Activated CD4-positive, alpha-beta T cell treated with anti-CD3 and anti-CD28 coated beads, Interleukin-2, amount 10 ng/mL, durations not matched to agents 24 days and 14 days (primary cell): ENCODE measurements around the gene ANK3. TPM values are rescaled to one million over a fixed set of nuclear protein-coding genes. Genes with fewer than 3 reads are reported as not detected.

ENCODE experiments used
- DNase-seq: peaks from one replicate; pipeline ENCODE4 v3.0.0; 2022
- H3K27ac Mint-ChIP-seq: one replicate; pipeline ENCODE4 v1.8.0; 2022; ENCODE audit warnings: mild to moderate bottlenecking, mixed read lengths
- H3K27me3 Mint-ChIP-seq: one replicate; pipeline ENCODE4 v1.8.0; 2022; ENCODE audit warnings: mixed read lengths
- H3K36me3 Mint-ChIP-seq: one replicate; pipeline ENCODE4 v1.8.0; 2022; ENCODE audit warnings: low read depth, mild to moderate bottlenecking, mixed read lengths
- H3K4me1 Mint-ChIP-seq: one replicate; pipeline ENCODE4 v1.8.0; 2021; ENCODE audit warnings: mixed read lengths
- H3K4me3 Mint-ChIP-seq: one replicate; pipeline ENCODE4 v1.8.0; 2022; ENCODE audit warnings: mild to moderate bottlenecking, moderate library complexity, mixed read lengths
- H3K9me3 Mint-ChIP-seq: one replicate; pipeline ENCODE4 v1.8.0; 2021; ENCODE audit warnings: mixed read lengths
- intact Hi-C: fragments of 100-400 bp; cut with micrococcal nuclease; formaldehyde crosslinking; loops from one replicate; pipeline ENCODE4 v1.15.1; 2023
- total RNA-seq: library from RNA; stranded (reverse); gene quantifications from 2 replicates; pipeline ENCODE4 v1.2.3, GENCODE V29; 2022

ANK3 gene
- total RNA-seq, 1 donor from 2014 or later, result 23.5 TPM

DNA sequence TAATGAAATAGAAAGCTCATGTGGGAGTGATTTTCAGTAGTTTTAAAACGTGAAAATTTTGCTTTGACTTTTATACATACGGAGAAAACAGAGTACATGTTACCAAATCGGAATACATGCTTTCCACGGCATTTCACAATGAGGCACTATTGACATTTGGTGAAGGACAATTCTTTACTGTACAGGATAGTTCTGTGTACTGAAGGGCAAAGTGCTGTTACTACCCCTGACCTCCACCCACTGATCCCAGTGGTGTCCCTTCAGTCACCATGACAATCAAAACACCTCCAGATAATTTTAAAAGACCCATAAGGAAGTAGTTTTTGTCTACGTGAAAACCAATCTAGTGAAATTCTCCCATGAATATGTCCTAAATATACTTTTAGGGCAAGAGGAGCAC, 33.1 kb upstream of the ANK3 start:
- H3K9me3 Mint-ChIP-seq, result no peaks in the 10 kb centered on the region
- no peak overlapping the region for H3K4me3 Mint-ChIP-seq
- H3K27me3 Mint-ChIP-seq, result no peaks in the 10 kb centered on the region
- no peak overlapping the region for H3K27ac Mint-ChIP-seq
- no peaks in the 10 kb centered on the region for H3K36me3 Mint-ChIP-seq
- peaks cover 9% of the 10 kb centered on the region for H3K4me1 Mint-ChIP-seq
- DNase-seq, result no peak
- intact Hi-C loops, result no loop called here

DNA sequence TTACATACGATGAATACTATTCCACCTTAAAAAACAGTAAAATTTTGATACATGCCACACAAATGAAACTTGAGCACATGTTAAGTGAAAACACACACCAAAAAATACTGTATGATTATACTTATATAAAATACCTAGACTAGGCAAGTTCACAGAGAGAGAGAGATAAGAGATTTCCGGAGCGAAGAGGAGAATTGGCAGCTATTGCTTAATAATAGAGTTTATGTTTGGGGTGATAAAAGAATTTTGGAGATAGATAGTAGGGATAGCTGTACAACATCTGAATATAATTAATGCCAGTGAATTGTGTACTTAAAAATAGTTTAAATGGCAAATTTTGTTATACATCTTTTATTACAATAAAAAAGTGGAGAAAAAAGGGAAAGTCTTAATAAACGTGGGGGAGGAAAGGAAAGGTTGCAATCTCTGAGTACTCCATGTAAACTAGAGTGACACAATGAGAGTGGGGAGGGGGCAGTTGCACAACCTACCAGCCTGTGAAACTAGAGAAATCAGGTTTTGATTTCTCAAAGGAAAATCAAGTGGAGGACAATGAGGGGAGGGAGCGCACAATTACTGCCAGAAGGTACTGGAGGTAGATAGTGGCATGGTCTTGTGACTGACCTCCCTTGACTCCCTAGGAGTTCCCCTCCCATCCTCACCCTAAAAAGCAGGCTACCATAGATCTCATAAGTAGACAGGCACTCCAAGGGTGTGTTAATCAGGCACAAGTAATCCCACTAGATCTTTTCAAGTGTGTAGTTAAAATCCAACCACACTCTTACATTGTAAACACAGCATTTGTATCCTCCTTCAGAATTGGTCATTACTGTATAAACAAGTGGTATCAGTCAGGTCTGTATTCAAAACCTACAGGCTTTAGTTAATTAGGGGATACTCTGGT, 31.6 kb upstream of the ANK3 start:
- Mint-ChIP-seq H3K4me1 (peaks cover 3% of the 10 kb centered on the region), H3K36me3 (no peaks in the 10 kb centered on the region), H3K4me3 (no peak overlapping the region), H3K9me3 (no peaks in the 10 kb centered on the region), H3K27ac (no peak overlapping the region), H3K27me3 (no peaks in the 10 kb centered on the region)
- intact Hi-C loops, result no loop called here
- DNase-seq, result no peak

DNA sequence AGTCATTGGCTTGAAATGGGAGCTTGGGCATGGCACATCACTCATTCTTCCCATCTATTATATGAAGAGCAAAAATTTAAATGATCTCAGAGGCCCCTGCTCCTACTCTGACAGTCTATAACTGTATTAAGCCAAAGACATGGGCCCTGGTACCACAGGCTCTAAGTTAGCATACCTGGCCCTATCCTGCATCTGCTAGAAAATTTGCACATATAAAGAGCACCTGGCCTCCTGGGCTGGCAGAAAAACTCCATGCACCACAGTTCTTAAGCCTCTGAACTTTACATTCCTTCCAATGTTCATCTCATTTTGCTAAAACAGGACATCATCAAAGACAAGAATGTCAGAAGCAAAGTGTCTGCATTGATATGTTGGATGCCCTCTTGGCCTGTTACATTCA, 29.6 kb upstream of the ANK3 start:
- Mint-ChIP-seq H3K27me3 (no peaks in the 10 kb centered on the region), H3K4me1 (peaks cover 3% of the 10 kb centered on the region), H3K9me3 (no peaks in the 10 kb centered on the region), H3K36me3 (no peaks in the 10 kb centered on the region), H3K4me3 (no peak overlapping the region), H3K27ac (no peak overlapping the region)
- intact Hi-C loops, result no loop called here
- DNase-seq, result no peak

DNA sequence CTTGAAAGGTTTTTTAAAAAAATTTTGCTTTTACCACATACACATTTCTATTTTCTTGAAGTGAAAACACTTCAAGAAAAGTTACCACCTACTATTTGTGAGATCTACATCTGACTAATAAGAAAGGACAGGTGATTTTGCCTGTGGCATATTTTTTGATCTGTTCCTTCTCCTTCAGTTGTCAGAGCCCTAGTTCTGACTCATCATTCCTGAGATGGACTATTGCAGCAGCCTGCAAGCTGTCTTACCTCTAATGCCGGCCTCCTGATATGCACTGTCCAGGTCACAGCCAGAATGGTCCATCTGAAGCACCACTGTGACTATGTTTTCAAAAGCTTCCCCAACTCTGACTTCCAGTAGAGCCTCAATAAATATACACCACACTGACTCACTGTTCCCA, 28.2 kb upstream of the ANK3 start:
- Mint-ChIP-seq H3K27ac (no peak overlapping the region), H3K4me3 (no peak overlapping the region), H3K9me3 (no peaks in the 10 kb centered on the region), H3K4me1 (peaks cover 5% of the 10 kb centered on the region), H3K27me3 (no peaks in the 10 kb centered on the region), H3K36me3 (no peaks in the 10 kb centered on the region)
- DNase-seq, result no peak
- intact Hi-C loops, result no loop called here

DNA sequence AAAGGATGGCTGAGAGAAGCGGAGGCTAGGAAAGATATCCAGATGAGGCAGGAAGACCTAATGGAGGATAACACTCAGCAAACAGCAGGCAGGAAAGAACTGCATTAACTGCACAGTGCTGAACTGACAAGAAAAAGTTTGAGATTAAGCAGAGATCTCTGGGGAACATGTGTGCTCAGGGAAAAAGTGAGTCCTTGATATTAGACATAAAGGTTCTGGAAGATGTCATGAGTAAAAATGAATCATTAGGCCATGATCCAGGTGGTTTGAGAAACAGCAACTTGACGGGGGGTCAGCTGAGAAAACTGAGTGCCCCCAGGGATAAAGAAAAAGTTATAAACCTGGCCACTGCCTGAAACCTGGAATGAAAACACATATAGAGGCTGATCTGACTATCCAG, 27.3 kb upstream of the ANK3 start:
- Mint-ChIP-seq H3K9me3 (no peaks in the 10 kb centered on the region), H3K4me1 (peaks cover 5% of the 10 kb centered on the region), H3K27me3 (no peaks in the 10 kb centered on the region), H3K4me3 (no peak overlapping the region), H3K36me3 (no peaks in the 10 kb centered on the region), H3K27ac (no peak overlapping the region)
- intact Hi-C loops, result no loop called here
- DNase-seq, result no peak

DNA sequence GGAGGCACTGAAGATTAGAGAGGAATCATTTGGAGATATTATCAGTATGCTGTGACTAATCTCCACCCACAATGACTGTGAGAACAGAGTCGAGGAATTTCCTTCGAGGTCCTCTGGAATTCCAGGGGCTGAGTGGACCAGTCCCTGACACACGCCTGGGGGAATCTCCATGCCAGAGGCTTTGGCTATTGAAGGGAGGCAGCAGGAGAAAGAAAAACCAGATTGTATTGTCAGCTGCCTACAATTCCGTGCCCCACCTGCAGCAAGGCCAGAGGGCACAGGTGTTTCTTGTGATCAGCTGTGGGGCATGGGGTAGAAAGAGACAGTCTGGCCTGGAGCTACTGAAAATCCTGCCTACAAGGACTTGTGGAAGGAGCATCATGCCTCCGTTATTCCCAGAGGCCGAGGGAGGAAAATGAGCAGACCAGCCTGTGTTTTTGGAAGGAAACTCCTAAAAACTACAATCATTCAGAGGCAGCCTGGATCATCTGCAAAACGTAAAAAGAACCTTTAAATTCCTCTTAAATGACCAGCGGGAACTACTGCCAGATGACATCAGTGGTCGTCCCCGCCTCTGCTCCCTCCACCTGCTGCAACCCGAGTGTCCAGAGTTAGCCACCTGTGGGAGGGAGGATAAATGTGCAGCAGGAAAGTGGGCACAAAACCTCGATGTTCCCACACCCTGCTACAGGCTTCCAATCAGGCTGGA, 25.4 kb upstream of the ANK3 start:
- Mint-ChIP-seq H3K4me1 (peaks cover 5% of the 10 kb centered on the region), H3K36me3 (peaks cover 2% of the 10 kb centered on the region), H3K9me3 (no peaks in the 10 kb centered on the region), H3K27me3 (no peaks in the 10 kb centered on the region), H3K27ac (no peak overlapping the region), H3K4me3 (no peak overlapping the region)
- no peak for DNase-seq
- intact Hi-C loops, result no loop called here

DNA sequence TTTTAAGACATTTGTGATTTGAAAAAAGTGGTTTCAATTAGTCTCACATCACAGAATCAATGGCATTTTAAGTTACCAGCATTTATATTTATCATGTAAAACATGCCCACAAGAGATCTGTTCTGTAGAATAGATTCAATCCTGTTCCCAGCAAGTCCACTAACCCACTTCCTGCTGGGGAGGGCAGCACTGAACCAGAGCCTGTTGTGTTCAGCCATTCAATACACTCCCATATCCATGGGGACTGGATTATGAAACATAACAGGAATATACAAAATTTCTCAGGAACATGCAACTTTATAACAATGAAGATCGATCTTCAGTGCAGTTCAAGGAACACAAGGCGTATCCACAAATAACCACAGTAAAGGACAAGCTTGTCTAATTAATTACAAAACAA, 24.4 kb upstream of the ANK3 start:
- H3K4me3 Mint-ChIP-seq, result no peak overlapping the region
- H3K4me1 Mint-ChIP-seq, result peaks cover 5% of the 10 kb centered on the region
- H3K9me3 Mint-ChIP-seq, result no peaks in the 10 kb centered on the region
- no peak overlapping the region for H3K27ac Mint-ChIP-seq
- intact Hi-C loops, result no loop called here
- peaks cover 2% of the 10 kb centered on the region for H3K36me3 Mint-ChIP-seq
- H3K27me3 Mint-ChIP-seq, result no peaks in the 10 kb centered on the region
- no peak for DNase-seq

DNA sequence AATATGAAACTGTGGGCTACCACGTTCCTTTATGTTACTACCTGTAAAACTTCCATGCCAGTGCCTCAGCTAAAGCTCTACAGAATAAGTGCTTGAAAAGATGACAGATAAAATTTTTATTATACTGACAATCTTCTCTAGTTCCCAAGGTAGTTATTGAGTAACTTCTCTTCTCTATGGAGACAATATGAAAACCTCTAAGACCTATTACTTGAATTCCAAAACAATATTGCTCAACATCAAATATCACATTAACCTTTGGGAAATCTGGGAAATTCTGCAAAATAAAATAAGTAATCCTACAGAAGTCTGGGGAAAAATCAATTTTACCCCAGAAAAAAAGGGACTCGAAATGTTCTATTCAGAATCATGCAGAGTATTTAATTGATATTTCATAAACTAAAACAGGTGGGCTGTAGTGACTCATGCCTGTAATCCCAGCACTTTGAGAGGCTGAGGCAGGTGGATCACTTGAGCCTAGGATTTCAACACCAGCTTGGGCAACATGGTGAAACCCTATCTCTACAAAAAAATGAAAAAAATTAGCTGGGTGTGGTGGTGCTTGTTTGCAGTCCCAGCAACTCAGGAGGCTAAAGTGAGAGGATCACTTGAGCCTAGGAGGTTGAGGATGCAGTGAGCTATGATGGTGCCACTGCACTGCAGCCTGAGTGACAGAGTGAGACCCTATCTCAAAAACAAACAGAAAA, 23.8 kb upstream of the ANK3 start:
- Mint-ChIP-seq H3K9me3 (no peaks in the 10 kb centered on the region), H3K36me3 (peaks cover 2% of the 10 kb centered on the region), H3K27me3 (no peaks in the 10 kb centered on the region), H3K4me1 (peaks cover 5% of the 10 kb centered on the region), H3K4me3 (no peak overlapping the region), H3K27ac (no peak overlapping the region)
- no peak for DNase-seq
- intact Hi-C loops, result no loop called here

DNA sequence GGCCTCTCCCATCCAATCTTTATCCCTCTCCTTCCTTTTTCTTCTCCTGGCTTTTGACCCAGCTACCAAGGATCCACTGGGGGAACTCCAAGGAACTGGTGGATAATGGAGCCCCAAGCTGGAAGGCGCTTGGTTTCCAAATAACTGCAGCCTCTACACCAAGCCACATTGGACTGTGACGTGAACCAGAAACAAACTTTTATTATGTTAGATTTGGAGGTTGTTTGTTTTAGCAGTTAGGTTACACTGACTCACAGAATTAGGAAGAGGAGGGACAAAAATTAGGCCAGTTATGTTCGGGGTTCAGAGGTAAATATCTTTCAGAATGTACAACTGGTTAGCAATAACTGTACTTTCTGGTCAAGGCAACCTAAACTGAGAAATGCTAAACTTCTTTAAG, 21.3 kb upstream of the ANK3 start:
- Mint-ChIP-seq H3K4me1 (peaks cover 5% of the 10 kb centered on the region), H3K4me3 (no peak overlapping the region), H3K36me3 (peaks cover 2% of the 10 kb centered on the region), H3K27ac (peak overlapping the region; percentile 49), H3K9me3 (no peaks in the 10 kb centered on the region), H3K27me3 (no peaks in the 10 kb centered on the region)
- no peak for DNase-seq
- intact Hi-C loops, result no loop called here

DNA sequence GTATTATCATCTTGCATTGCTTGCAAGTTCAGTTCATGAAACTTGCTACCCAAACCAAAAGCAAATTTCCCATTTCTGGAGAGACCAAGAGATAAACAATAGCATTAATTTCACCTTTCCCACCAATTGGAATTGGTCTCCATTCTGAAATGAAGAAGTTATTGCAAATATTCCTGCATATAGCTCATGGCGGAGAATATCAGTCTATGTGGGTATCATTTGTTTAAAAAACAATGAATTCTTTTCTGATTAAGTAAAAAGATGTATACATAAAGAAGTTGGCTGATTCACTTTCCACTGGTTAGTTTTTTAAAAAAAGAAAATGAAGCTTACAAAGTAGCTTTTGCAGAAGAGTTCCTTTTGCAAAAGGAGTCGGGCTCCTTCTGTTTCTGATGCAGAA, 19.5 kb upstream of the ANK3 start:
- no peaks in the 10 kb centered on the region for H3K9me3 Mint-ChIP-seq
- peaks cover 2% of the 10 kb centered on the region for H3K4me1 Mint-ChIP-seq
- intact Hi-C loops, result no loop called here
- no peak overlapping the region for H3K4me3 Mint-ChIP-seq
- no peak overlapping the region for H3K27ac Mint-ChIP-seq
- no peak for DNase-seq
- H3K27me3 Mint-ChIP-seq, result no peaks in the 10 kb centered on the region
- peaks cover 2% of the 10 kb centered on the region for H3K36me3 Mint-ChIP-seq

DNA sequence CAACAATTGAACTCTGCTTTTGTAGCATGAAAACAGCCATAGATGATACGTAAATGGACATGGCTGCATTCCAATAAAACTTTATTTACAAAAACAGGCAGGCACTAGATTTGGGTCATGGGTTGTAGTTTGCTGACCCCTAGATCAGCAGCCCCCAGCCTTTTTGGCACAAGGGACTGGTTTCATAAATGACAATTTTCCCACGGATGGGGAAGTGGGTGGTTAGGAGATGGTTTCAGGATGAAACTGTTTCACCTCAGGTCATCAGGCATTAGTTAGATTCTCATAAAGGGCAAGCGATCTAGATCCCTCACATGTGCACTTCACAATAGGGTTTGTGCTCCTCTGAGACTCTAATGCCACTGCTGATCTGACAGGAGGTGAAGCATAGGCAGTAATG, 16.5 kb upstream of the ANK3 start:
- H3K4me1 Mint-ChIP-seq, result no peaks in the 10 kb centered on the region
- intact Hi-C loops, result no loop called here
- no peak overlapping the region for H3K27ac Mint-ChIP-seq
- no peak overlapping the region for H3K4me3 Mint-ChIP-seq
- H3K9me3 Mint-ChIP-seq, result no peaks in the 10 kb centered on the region
- no peak for DNase-seq
- no peaks in the 10 kb centered on the region for H3K27me3 Mint-ChIP-seq
- H3K36me3 Mint-ChIP-seq, result peaks cover 2% of the 10 kb centered on the region

DNA sequence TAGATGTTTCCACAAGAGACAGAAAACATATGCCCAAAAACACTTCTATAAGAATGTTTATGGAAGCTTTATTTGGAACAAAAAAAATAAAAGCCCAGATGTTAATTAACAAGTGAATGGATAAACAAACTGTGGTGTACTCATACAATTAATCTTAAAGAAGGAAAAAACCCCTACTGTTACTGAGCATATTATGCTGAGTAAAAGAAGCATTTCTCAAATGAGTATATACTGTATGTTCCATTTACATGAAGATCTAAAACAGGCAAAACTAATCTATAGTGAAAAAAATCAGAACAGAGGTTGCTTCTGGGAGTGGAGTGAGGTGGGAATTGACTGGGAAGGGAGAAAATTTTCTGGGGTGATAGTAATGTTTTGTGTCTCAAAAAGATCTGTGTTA, 15.5 kb upstream of the ANK3 start:
- Mint-ChIP-seq H3K36me3 (no peaks in the 10 kb centered on the region), H3K4me1 (no peaks in the 10 kb centered on the region), H3K4me3 (no peak overlapping the region), H3K27ac (no peak overlapping the region), H3K9me3 (no peaks in the 10 kb centered on the region), H3K27me3 (no peaks in the 10 kb centered on the region)
- intact Hi-C loops, result no loop called here
- no peak for DNase-seq

DNA sequence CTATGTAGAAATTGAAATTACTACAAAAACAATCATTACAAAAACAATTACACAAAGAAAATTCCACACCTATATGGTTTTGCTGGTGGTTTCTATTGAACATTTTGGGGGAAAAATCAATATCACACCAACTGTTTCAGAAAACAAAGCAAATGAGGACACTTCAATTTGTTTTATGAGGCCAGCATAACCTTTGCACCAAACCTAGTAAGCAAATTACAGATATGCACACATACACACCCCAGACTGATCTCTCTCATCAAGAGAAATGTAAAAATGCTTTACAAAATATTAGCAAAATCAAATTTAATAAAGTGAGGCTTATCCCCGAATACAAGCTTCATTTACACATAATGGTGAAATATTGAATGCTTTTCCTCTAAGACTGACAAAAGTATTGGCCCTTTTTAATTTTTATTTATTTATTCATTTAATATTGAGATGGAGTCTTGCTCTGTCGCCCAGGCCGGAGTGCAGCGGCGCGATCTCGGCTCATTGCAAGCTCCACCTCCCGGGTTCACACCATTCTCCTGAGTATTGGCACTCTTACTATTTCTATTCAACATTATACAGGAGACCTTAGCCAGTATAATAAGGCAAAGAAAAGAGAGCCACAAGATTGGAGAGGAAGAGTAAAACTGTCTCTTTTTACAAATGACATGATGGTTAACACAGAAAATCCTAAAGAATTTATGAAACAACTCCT, 13.6 kb upstream of the ANK3 start:
- H3K9me3 Mint-ChIP-seq, result no peaks in the 10 kb centered on the region
- no peaks in the 10 kb centered on the region for H3K4me1 Mint-ChIP-seq
- H3K4me3 Mint-ChIP-seq, result no peak overlapping the region
- H3K27ac Mint-ChIP-seq, result no peak overlapping the region
- intact Hi-C loops, result no loop called here
- no peaks in the 10 kb centered on the region for H3K27me3 Mint-ChIP-seq
- no peaks in the 10 kb centered on the region for H3K36me3 Mint-ChIP-seq
- no peak for DNase-seq

DNA sequence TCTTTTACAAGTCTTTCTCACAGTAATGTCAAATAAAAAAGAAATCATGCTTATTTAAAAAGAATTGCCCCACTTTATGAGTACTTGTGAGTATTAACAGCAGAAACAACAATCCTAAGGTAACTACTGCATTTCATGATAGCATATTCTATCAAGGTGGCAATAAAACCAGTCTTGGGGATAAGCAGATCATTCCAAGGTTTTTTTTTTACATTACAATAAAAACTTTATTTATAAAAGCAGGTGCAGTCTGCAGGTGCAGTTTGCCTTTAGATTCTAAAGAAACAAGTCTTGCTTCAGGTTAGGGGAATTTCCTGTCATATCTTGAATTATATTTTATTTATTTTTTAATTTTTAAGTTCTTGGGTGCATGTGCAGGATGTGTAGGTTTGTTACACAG, 10.7 kb upstream of the ANK3 start:
- H3K36me3 Mint-ChIP-seq, result no peaks in the 10 kb centered on the region
- H3K27me3 Mint-ChIP-seq, result no peaks in the 10 kb centered on the region
- no peak overlapping the region for H3K27ac Mint-ChIP-seq
- DNase-seq, result no peak
- peaks cover 5% of the 10 kb centered on the region for H3K4me1 Mint-ChIP-seq
- H3K4me3 Mint-ChIP-seq, result no peak overlapping the region
- intact Hi-C loops, result no loop called here
- no peaks in the 10 kb centered on the region for H3K9me3 Mint-ChIP-seq
